ENCODE measurements around the gene MPV17L2. TPM values are rescaled to one million over a fixed set of nuclear protein-coding genes. Genes with fewer than 3 reads are reported as not detected.

The MPV17L2 gene
- total and polyA plus RNA-seq, 2 of the 4 experiments (the other 2 are of a cell fraction): 7.2 to 19.5 TPM

- Histone ChIP-seq H3K56ac (ENCODE audit: extremely low read depth, insufficient read depth, low read length) (no peak overlapping the region), H3K27me3 (ENCODE audit: control insufficient read depth, insufficient read depth, low read length) (no peaks in the 10 kb centered on the region), H3K4me3 (ENCODE audit: insufficient read depth, low read depth, low read length) (no peak overlapping the region), H2BK5ac (ENCODE audit: low read depth, low read length, poor library complexity, severe bottlenecking) (peak overlapping the region; percentile 25), H2AFZ (replicated peaks; ENCODE audit: low read length, poor library complexity) (peak overlapping the region; percentile 67), H4K5ac (ENCODE audit: low read depth, low read length) (no peak overlapping the region), H3K9me1 (ENCODE audit: insufficient read depth, low read length) (peaks cover 2% of the 10 kb centered on the region; the same call in 1 of the 2 replicates), H4K91ac (ENCODE audit: insufficient read depth, low read depth, low read length) (no peak overlapping the region), H3K4ac (ENCODE audit: low read depth, low read length) (peak overlapping the region; percentile 34; the same call in 1 of the 2 replicates), H2AK5ac (ENCODE audit: low read depth, low read length) (0 out of 2 replicates have a peak overlapping the region, but pooled peaks have one; percentile 41), H2BK20ac (ENCODE audit: low read depth, low read length) (peak overlapping the region; percentile 77; the same call in 1 of the 2 replicates), H3K9ac (ENCODE audit: low read depth, low read length) (peak overlapping the region; percentile 63; the same call in 1 of the 2 replicates), H2AK9ac (replicated peaks; ENCODE audit: low read depth, low read length, poor library complexity) (no peak overlapping the region), H2BK120ac (ENCODE audit: low read depth, low read length) (peak overlapping the region; percentile 44; the same call in 1 of the 2 replicates), H2BK15ac (ENCODE audit: low read depth, low read length) (no peak overlapping the region), H4K20me1 (ENCODE audit: insufficient read depth, low read length) (no peaks in the 10 kb centered on the region), H4K8ac (ENCODE audit: low read depth in 2 of 2, low read length in 2 of 2) (no peak overlapping the region; a peak in 1 of 4 replicates), H3K14ac (replicated peaks; ENCODE audit: low read depth, low read length) (0 out of 2 replicates have a peak overlapping the region, but pooled peaks have one; percentile 64), H3K18ac (ENCODE audit: low read depth, low read length) (no peak overlapping the region), H3K4me2 (ENCODE audit: low read depth, low read length) (no peak overlapping the region), H3K36me3 (ENCODE audit: control insufficient read depth, insufficient read depth, low read length) (no peaks in the 10 kb centered on the region; the same call in 1 of the 2 replicates), H3K9me3 (ENCODE audit: control insufficient read depth, insufficient read depth, low read length) (no peaks in the 10 kb centered on the region), H3K79me1 (ENCODE audit: low read depth in 1 of 2, low read length in 2 of 2) (no peaks in the 10 kb centered on the region), H3K23ac (ENCODE audit: low read depth, low read length) (no peak overlapping the region; the same call in 1 of the 2 replicates), H3K27ac (ENCODE audit: insufficient read depth, low read length) (no peak overlapping the region), H3K4me1 (ENCODE audit: control insufficient read depth, insufficient read depth, low read length) (peaks cover 5% of the 10 kb centered on the region)
- no TSS peak for BruUV-seq (replicated peaks)
- ChIA-PET POLR2A (ENCODE audit: unreplicated experiment) (no interaction called here), CTCF (no interaction called here)
- intact Hi-C loops (cut with micrococcal nuclease) (no loop called here), in situ Hi-C loops (cut with MboI; ENCODE audit: low sequenced_read_pairs) (no loop called here), dilution Hi-C loops (cut with HindIII; ENCODE audit: low sequenced_read_pairs, unreplicated experiment) (no loop called here)
- TF ChIP-seq MXI1 (IDR thresholded peaks at IDR 0.05; ENCODE audit: borderline replicate concordance, low read depth, low read length) (no peak), SMC3 (IDR thresholded peaks at IDR 0.05; ENCODE audit: low read depth, low read length) (no peak), FOS (IDR thresholded peaks at IDR 0.05; ENCODE audit: low read depth, low read length) (peak; percentile 51; the same call in 1 of the 2 replicates)
- WGBS, 2 experiments (ENCODE audit: extremely low coverage in 2 of 2, insufficient read length in 1 of 2): 20% methylated on average over 2 of the region's 7 CpGs; no CpG with 5 or more reads in 1 of the 2 experiments
- peak; percentile 74 for ATAC-seq (ENCODE audit: low read depth)
- peak; percentile 67 for DNase-seq
Measured at GRCh38 chr19:18214779-18215433, 21.9 kb downstream of the MPV17L2 start.

Data from IMR-90 (cell line).